Coronary artery (tissue), 2 donors: ENCODE data around the gene CACNB2.

ENCODE experiments used
- DNase-seq: peaks from one replicate; pipeline ENCODE4 v3.0.0-alpha.2; 2017; ENCODE audit warnings: low spot score
- H3K27ac ChIP-seq, 2 donors: fragments of 200-600 bp; sonication (generic); one replicate each; pipeline ENCODE4 v1.5.1; 2016 to 2019
- H3K4me3 ChIP-seq: fragments of 200-600 bp; sonication (generic); 2 replicates; pipeline ENCODE4 v1.5.1; 2016; ENCODE audit warnings: mild to moderate bottlenecking, moderate library complexity
- CTCF ChIP-seq: fragments of 200-600 bp; sonication (generic); IDR thresholded peaks from one replicate; pipeline ENCODE4 v1.5.1; 2019; ENCODE audit warnings: antibody characterized with exemption

CACNB2 gene

GRCh38 chr10:18340496-18341051, 200.3 kb downstream of the CACNB2 start:
- no peak for DNase-seq
- peak overlapping the region; percentile 10 to 50 for H3K27ac ChIP-seq
- no peak for TF ChIP-seq CTCF
- H3K4me3 ChIP-seq, result peak overlapping the region; percentile 72

- Histone ChIP-seq H3K27ac (peak overlapping the region; percentile 10 to 50), H3K4me3 (peak overlapping the region; percentile 72)
- no peak for DNase-seq
- no peak for TF ChIP-seq CTCF
These were observed 200.8 kb downstream of the CACNB2 start for GRCh38 chr10:18341055-18341454.

- TF ChIP-seq CTCF, result no peak
- no peak overlapping the region for H3K27ac ChIP-seq
- no peak for DNase-seq
- no peak overlapping the region for H3K4me3 ChIP-seq
These were observed 203.3 kb downstream of the CACNB2 start for GRCh38 chr10:18343573-18343972.

DNA sequence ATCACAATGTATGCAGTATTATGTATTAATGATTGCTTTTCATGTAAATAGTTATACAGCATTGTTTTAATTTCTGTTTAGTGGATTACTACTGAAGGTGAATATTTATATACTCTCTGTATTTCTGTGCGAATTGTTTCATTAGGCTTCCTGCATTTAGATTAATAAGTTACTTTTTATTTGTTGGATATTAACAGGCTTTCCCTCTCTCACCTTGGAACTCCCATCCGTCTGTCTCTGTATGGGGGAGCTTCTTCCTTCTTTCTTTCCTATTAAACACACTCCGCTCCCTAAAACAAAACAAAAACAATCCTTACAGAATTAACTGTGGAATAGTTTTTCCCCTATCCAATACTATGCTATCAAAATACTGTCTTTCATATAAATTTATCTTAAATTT, 205.1 kb downstream of the CACNB2 start:
- no peak for DNase-seq
- no peak overlapping the region for H3K27ac ChIP-seq

GRCh38 chr10:18350340-18350739, 210.1 kb downstream of the CACNB2 start:
- Histone ChIP-seq H3K4me3 (no peak overlapping the region), H3K27ac (no peak overlapping the region)
- no peak for TF ChIP-seq CTCF
- no peak for DNase-seq

More for the DNA sequence above, 205.1 kb downstream of the CACNB2 start:
- H3K4me3 ChIP-seq, result no peak overlapping the region
- TF ChIP-seq CTCF, result no peak

DNA sequence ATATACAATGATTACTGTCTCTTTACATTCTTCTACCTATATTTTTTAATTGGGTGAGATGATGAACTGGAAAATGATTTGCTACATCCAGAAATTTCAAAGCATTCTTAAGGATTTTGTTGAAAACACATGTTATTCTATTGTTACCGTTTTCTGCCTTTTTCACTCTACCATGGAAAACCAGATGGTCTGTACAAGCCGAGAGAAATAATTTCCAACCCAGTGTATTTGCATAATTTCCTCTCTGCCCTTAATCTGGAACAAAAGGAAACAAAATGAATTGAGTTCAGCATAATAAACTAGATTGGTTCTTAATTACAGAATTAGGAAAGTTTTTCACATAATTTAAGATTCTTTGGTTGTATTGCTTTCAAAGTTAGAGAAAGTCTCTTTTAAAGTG, 211.2 kb downstream of the CACNB2 start:
- Histone ChIP-seq H3K27ac (no peak overlapping the region), H3K4me3 (no peak overlapping the region)
- no peak for DNase-seq
- TF ChIP-seq CTCF, result no peak

DNA sequence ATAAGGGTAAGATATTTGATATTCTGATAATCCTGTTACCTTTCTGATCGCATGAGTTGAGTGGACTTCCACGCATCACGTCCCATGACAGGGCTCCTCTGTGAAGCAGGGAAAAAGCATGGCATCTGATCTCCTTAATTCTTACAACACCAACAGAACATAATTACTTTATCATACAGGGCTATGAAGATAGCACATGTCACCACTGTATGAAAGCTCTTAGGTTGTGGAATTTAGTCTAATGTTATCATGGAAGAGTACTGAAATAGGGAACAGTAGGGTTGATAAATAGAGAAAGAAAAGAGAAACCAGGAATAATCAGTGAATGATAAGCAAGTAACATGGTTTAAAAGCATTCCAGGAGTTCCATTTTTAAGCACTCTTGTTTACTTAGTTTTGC, 212.0 kb downstream of the CACNB2 start:
- no peak for DNase-seq
- H3K27ac ChIP-seq, result no peak overlapping the region
- no peak for TF ChIP-seq CTCF
- no peak overlapping the region for H3K4me3 ChIP-seq
